HG02870 (cell line): ENCODE data around the gene HCST.
"Not testable (repeated sequence)": the region's sequence is repeated elsewhere in the genome, so short reads cannot be mapped to it uniquely, and the experiment has no call there.

ENCODE experiments used
- ATAC-seq: cut with Tn5 transposase; IDR thresholded peaks from one replicate; pipeline ENCODE4 v1.9.1; 2021; ENCODE audit warnings: mild to moderate bottlenecking, moderate library complexity; ENCODE audit not compliant: unreplicated experiment

Gene HCST

GRCh38 chr19:35879068-35879467 lies 23.3 kb upstream of the HCST start:
- ATAC-seq: no peak

GRCh38 chr19:35879770-35880317 lies 22.5 kb upstream of the HCST start:
- ATAC-seq: no peak

GRCh38 chr19:35882114-35882832 lies 20.1 kb upstream of the HCST start:
- ATAC-seq: no peak

GRCh38 chr19:35883882-35884281 lies 18.4 kb upstream of the HCST start:
- no peak for ATAC-seq

GRCh38 chr19:35885225-35885738 lies 17.0 kb upstream of the HCST start:
- ATAC-seq: no peak

GRCh38 chr19:35885904-35886303 lies 16.4 kb upstream of the HCST start:
- ATAC-seq: no peak

GRCh38 chr19:35887197-35887596 lies 15.1 kb upstream of the HCST start:
- ATAC-seq: no peak

- no peak for ATAC-seq
Observed at GRCh38 chr19:35888398-35888797, 13.9 kb upstream of the HCST start.

- no peak for ATAC-seq
Observed at GRCh38 chr19:35889370-35890112, 12.8 kb upstream of the HCST start.

GRCh38 chr19:35890113-35890650 lies 12.1 kb upstream of the HCST start:
- ATAC-seq: no peak

GRCh38 chr19:35891819-35892218 lies 10.5 kb upstream of the HCST start:
- ATAC-seq: not testable (repeated sequence)

GRCh38 chr19:35894342-35894741 lies 8.0 kb upstream of the HCST start:
- no peak for ATAC-seq

- ATAC-seq: no peak
Observed at GRCh38 chr19:35895911-35896642, 6.3 kb upstream of the HCST start.

- ATAC-seq: no peak
Observed at GRCh38 chr19:35896643-35897040, 5.7 kb upstream of the HCST start.

GRCh38 chr19:35897706-35898451 lies 4.5 kb upstream of the HCST start:
- ATAC-seq: no peak

GRCh38 chr19:35898499-35898809 lies 3.9 kb upstream of the HCST start:
- ATAC-seq: no peak

GRCh38 chr19:35899547-35900214 lies 2.6 kb upstream of the HCST start:
- peak; percentile 37 for ATAC-seq

GRCh38 chr19:35901055-35901644 lies 1.2 kb upstream of the HCST start:
- no peak for ATAC-seq

- ATAC-seq: no peak
Observed at GRCh38 chr19:35902870-35903475, 644 bp downstream of the HCST start.
